ENCODE data around the gene PSMB10.
"Not testable (repeated sequence)": the region's sequence is repeated elsewhere in the genome, so short reads cannot be mapped to it uniquely, and the experiment has no call there.

- not testable (repeated sequence) for TF ChIP-seq CTCF, POLR2AphosphoS5, EP300 (IDR thresholded peaks at IDR 0.05)
Observed at GRCh38 chr16:67972285-67972684, 35.6 kb upstream of the PSMB10 start.
